ENCODE data around the gene KCNK7. TPM values are rescaled to one million over a fixed set of nuclear protein-coding genes. Genes with fewer than 3 reads are reported as not detected.
A peak's percentile ranks its signal among the peaks of the same experiment; 100 is the strongest.

Gene KCNK7
- total RNA-seq, 1 experiment from 2014 or later, result not detected

GRCh38 chr11:65589444-65590239 is 6.0 kb downstream of the KCNK7 start:
- no peak for DNase-seq (ENCODE audit: extremely low read depth, low read depth)

GRCh38 chr11:65588199-65589054 is 7.2 kb downstream of the KCNK7 start:
- DNase-seq (ENCODE audit: extremely low read depth, low read depth), result peak; percentile 47

GRCh38 chr11:65586676-65587075 is 8.9 kb downstream of the KCNK7 start:
- DNase-seq (ENCODE audit: extremely low read depth, low read depth), result no peak

GRCh38 chr11:65586247-65586630 is 9.4 kb downstream of the KCNK7 start:
- no peak for DNase-seq (ENCODE audit: extremely low read depth, low read depth)

- DNase-seq (ENCODE audit: extremely low read depth, low read depth), result no peak
Measured at GRCh38 chr11:65585396-65586246, 10.0 kb downstream of the KCNK7 start.

- no peak for DNase-seq (ENCODE audit: extremely low read depth, low read depth)
Measured at GRCh38 chr11:65584723-65585171, 10.9 kb downstream of the KCNK7 start.

GRCh38 chr11:65584106-65584505 is 11.5 kb downstream of the KCNK7 start:
- no peak for DNase-seq (ENCODE audit: extremely low read depth, low read depth)

- no peak for DNase-seq (ENCODE audit: extremely low read depth, low read depth)
Measured at GRCh38 chr11:65583589-65583988, 12.0 kb downstream of the KCNK7 start.

- DNase-seq (ENCODE audit: extremely low read depth, low read depth), result no peak
Measured at GRCh38 chr11:65581928-65582327, 13.7 kb downstream of the KCNK7 start.

GRCh38 chr11:65580756-65581155 is 14.8 kb downstream of the KCNK7 start:
- DNase-seq (ENCODE audit: extremely low read depth, low read depth), result no peak

GRCh38 chr11:65580031-65580692 is 15.4 kb downstream of the KCNK7 start:
- DNase-seq (ENCODE audit: extremely low read depth, low read depth), result no peak

GRCh38 chr11:65579291-65579690 is 16.3 kb downstream of the KCNK7 start:
- DNase-seq (ENCODE audit: extremely low read depth, low read depth), result no peak

- no peak for DNase-seq (ENCODE audit: extremely low read depth, low read depth)
Measured at GRCh38 chr11:65578667-65579066, 16.9 kb downstream of the KCNK7 start.

GRCh38 chr11:65578134-65578533 is 17.5 kb downstream of the KCNK7 start:
- no peak for DNase-seq (ENCODE audit: extremely low read depth, low read depth)

GRCh38 chr11:65577756-65578109 is 17.9 kb downstream of the KCNK7 start:
- DNase-seq (ENCODE audit: extremely low read depth, low read depth), result no peak

GRCh38 chr11:65576867-65577755 is 18.5 kb downstream of the KCNK7 start:
- peak; percentile 33 for DNase-seq (ENCODE audit: extremely low read depth, low read depth)

- DNase-seq (ENCODE audit: extremely low read depth, low read depth), result no peak
Measured at GRCh38 chr11:65576232-65576866, 19.3 kb downstream of the KCNK7 start.

GRCh38 chr11:65575568-65576231 is 19.9 kb downstream of the KCNK7 start, which contains the start of gene EHBP1L1:
Gene EHBP1L1 (plus strand): TSS chr11:65576053. CDS start chr11:65576303, 250 bp downstream.
- peak; percentile 43 for DNase-seq (ENCODE audit: extremely low read depth, low read depth)

Measured in NCI-H460 (cell line).